Measurements from ENCODE around the gene SNX19. TPM values are rescaled to one million over a fixed set of nuclear protein-coding genes. Genes with fewer than 3 reads are reported as not detected.

The SNX19 gene
- total and polyA plus RNA-seq, 2 of the 4 experiments (the other 2 are of a cell fraction) = 35.9 to 113 TPM

- Histone ChIP-seq H3K56ac (ENCODE audit: extremely low read depth, insufficient read depth, low read length) (no peak overlapping the region), H3K9me1 (ENCODE audit: insufficient read depth, low read length) (no peaks in the 10 kb centered on the region), H3K9ac (ENCODE audit: low read depth, low read length) (no peak overlapping the region), H3K4me1 (ENCODE audit: control insufficient read depth, insufficient read depth, low read length) (peaks cover 10% of the 10 kb centered on the region), H3K23ac (ENCODE audit: low read depth, low read length) (no peak overlapping the region), H4K5ac (ENCODE audit: low read depth, low read length) (no peak overlapping the region), H3K27ac (ENCODE audit: insufficient read depth, low read length) (no peak overlapping the region), H2BK5ac (ENCODE audit: low read depth, low read length, poor library complexity, severe bottlenecking) (no peak overlapping the region), H2BK120ac (ENCODE audit: low read depth, low read length) (no peak overlapping the region), H3K14ac (replicated peaks; ENCODE audit: low read depth, low read length) (0 out of 2 replicates have a peak overlapping the region, but pooled peaks have one; percentile 39), H3K4me2 (ENCODE audit: low read depth, low read length) (no peak overlapping the region), H3K9me3 (ENCODE audit: control insufficient read depth, insufficient read depth, low read length) (no peaks in the 10 kb centered on the region), H3K27me3 (ENCODE audit: control insufficient read depth, insufficient read depth, low read length) (no peaks in the 10 kb centered on the region; the same call in 1 of the 2 replicates), H4K8ac (ENCODE audit: low read depth in 2 of 2, low read length in 2 of 2) (no peak overlapping the region), H2BK20ac (ENCODE audit: low read depth, low read length) (peak overlapping the region; percentile 20; the same call in 1 of the 2 replicates), H2AFZ (replicated peaks; ENCODE audit: low read length, poor library complexity) (no peak overlapping the region), H3K4ac (ENCODE audit: low read depth, low read length) (no peak overlapping the region), H3K18ac (ENCODE audit: low read depth, low read length) (no peak overlapping the region), H4K91ac (ENCODE audit: insufficient read depth, low read depth, low read length) (no peak overlapping the region; the same call in 1 of the 2 replicates), H3K79me1 (ENCODE audit: low read depth in 1 of 2, low read length in 2 of 2) (no peaks in the 10 kb centered on the region), H2AK9ac (replicated peaks; ENCODE audit: low read depth, low read length, poor library complexity) (no peak overlapping the region), H3K4me3 (ENCODE audit: insufficient read depth, low read depth, low read length) (no peak overlapping the region), H2BK15ac (ENCODE audit: low read depth, low read length) (no peak overlapping the region), H3K36me3 (ENCODE audit: control insufficient read depth, insufficient read depth, low read length) (no peaks in the 10 kb centered on the region), H2AK5ac (ENCODE audit: low read depth, low read length) (no peak overlapping the region; the same call in 1 of the 2 replicates), H4K20me1 (ENCODE audit: insufficient read depth, low read length) (no peaks in the 10 kb centered on the region)
- ChIA-PET CTCF (no interaction called here), POLR2A (ENCODE audit: unreplicated experiment) (no interaction called here)
- in situ Hi-C loops (cut with MboI; ENCODE audit: low sequenced_read_pairs) (loop anchor here (10.0 kb wide), 1 partner anchor 387 kb away; the partner anchor contains the start of gene ADAMTS15), intact Hi-C loops (cut with micrococcal nuclease) (no loop called here), dilution Hi-C loops (cut with HindIII; ENCODE audit: low sequenced_read_pairs, unreplicated experiment) (no loop called here)
- BruUV-seq (replicated peaks) = no TSS peak
- DNase-seq (no peak), ATAC-seq (ENCODE audit: low read depth) (no peak)
- 85% methylated on average over 4 of the region's 9 CpGs; no CpG with 5 or more reads in 1 of the 2 experiments for WGBS, 2 experiments (ENCODE audit: extremely low coverage in 2 of 2, insufficient read length in 1 of 2)
- TF ChIP-seq, protein P1, sequence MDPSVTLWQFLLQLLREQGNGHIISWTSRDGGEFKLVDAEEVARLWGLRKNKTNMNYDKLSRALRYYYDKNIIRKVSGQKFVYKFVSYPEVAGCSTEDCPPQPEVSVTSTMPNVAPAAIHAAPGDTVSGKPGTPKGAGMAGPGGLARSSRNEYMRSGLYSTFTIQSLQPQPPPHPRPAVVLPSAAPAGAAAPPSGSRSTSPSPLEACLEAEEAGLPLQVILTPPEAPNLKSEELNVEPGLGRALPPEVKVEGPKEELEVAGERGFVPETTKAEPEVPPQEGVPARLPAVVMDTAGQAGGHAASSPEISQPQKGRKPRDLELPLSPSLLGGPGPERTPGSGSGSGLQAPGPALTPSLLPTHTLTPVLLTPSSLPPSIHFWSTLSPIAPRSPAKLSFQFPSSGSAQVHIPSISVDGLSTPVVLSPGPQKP (IDR thresholded peaks at IDR 0.05; ENCODE audit: borderline replicate concordance, low read depth, low read length) = no peak
- no peak for TF ChIP-seq FOS (IDR thresholded peaks at IDR 0.05; ENCODE audit: low read depth, low read length)
- no peak for TF ChIP-seq NFE2L2 (IDR thresholded peaks at IDR 0.05; ENCODE audit: low read depth, low read length)
- TF ChIP-seq, protein P2, sequence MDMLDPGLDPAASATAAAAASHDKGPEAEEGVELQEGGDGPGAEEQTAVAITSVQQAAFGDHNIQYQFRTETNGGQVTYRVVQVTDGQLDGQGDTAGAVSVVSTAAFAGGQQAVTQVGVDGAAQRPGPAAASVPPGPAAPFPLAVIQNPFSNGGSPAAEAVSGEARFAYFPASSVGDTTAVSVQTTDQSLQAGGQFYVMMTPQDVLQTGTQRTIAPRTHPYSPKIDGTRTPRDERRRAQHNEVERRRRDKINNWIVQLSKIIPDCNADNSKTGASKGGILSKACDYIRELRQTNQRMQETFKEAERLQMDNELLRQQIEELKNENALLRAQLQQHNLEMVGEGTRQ (IDR thresholded peaks at IDR 0.05; ENCODE audit: low read depth, low read length) = no peak
- no peak for TF ChIP-seq RAD21 (IDR thresholded peaks at IDR 0.05; ENCODE audit: low read length)
- TF ChIP-seq BHLHE40 (IDR thresholded peaks at IDR 0.05; ENCODE audit: low read depth, low read length) = no peak
- no peak for TF ChIP-seq RCOR1 (IDR thresholded peaks at IDR 0.05; ENCODE audit: insufficient replicate concordance, low read length)
- no peak for TF ChIP-seq POLR2A (IDR thresholded peaks at IDR 0.05; ENCODE audit: low read depth, low read length)
- no peak for TF ChIP-seq RFX5 (IDR thresholded peaks at IDR 0.05; ENCODE audit: low read depth, low read length)
- TF ChIP-seq CHD1 (IDR thresholded peaks at IDR 0.05; ENCODE audit: low read depth, low read length) = no peak
These were observed 84.3 kb downstream of the SNX19 start for GRCh38 chr11:130831976-130832375.
